NCI-H1694 (cell line): ENCODE results near the gene MFGE8.
"Not testable (repeated sequence)": the region's sequence is repeated elsewhere in the genome, so short reads cannot be mapped to it uniquely, and the experiment has no call there.

Experiments
- DNase-seq: peaks from one replicate; lab custom pipeline; 2025; lab: John Stamatoyannopoulos, UW

MFGE8 gene, protein sequence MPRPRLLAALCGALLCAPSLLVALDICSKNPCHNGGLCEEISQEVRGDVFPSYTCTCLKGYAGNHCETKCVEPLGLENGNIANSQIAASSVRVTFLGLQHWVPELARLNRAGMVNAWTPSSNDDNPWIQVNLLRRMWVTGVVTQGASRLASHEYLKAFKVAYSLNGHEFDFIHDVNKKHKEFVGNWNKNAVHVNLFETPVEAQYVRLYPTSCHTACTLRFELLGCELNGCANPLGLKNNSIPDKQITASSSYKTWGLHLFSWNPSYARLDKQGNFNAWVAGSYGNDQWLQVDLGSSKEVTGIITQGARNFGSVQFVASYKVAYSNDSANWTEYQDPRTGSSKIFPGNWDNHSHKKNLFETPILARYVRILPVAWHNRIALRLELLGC

DNA sequence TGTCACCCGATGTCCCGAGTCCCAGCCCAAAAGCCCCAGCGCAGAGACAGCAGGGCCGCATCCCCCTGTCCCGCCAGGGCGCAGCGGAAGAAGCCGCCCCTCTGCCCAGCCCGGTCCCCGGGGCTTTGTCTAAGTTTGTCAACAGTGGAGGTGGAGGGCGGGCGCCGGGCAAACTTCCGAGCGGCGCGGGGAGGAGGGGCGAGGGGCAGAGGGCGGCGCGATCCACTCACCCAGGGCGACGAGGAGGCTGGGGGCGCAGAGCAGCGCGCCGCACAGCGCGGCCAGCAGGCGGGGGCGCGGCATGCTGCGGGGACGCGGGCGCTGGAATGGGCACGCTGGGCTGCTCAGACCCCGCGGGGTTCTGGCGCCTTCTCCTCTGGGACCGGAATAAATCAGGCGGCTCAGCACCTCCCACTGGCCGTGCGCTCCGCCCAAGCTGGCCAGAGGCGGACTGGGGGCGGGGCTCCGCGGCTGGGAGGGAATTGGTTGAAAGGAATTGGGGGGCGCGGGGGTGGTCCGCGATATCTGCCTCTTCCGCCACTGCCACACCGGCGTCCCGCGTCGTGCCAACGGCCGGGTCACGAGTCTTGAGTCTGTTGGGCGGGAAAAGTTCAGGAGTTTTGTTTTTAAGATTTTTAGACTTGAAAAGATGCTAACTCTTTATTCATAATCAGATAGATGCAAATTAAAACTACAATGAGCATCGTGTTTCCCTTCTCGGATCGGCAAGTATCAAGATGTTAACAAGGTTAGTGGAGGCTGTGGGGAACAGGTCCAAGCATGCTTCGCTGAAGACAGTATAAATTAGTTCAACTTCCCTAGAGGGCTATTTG, at the start of gene MFGE8:
Gene MFGE8, minus strand, starts transcription at position 363 of the 833 bp plus-strand sequence. Its CDS starts 60 bp downstream, at position 303.
- DNase-seq = peak; percentile 16

DNA sequence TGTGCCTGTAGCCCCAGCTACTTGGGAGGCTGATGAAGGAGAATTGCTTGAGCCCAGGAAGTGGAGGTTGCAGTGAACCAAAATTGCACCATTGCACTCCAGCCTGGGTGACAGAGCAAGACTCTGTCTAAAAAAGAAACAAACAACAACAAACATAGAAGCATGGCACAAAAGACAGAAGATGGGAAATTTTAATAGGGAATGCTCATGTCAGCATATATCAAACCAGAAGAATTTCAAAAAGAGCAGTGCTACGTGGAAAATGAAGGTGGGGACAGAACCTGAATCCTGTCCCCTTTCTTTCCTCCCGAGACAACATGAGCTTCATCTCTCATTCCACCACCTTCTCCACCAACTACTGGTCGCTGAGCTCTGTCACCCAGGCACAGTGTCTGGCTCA, 46.3 kb upstream of the MFGE8 start:
- no peak for DNase-seq

DNA sequence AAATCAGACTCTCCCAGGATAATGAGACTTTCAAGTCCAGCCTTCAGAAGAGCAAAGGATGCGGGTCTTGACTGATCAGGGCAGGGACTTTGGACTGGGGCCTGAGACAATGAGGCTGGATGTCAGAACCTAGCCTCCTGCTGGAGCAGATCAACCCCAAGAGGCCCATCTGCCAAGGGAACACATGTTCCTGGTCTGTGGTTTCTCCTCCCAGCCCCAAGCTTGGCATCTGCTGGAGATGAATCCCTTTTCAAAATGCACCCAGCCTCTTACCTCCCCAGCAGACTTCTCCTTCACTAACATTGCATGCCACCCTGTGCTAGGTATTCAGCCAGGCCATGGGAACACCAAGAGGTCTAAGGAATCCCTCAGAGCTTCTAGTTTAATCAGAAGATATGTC, 43.7 kb upstream of the MFGE8 start:
- DNase-seq = no peak

DNA sequence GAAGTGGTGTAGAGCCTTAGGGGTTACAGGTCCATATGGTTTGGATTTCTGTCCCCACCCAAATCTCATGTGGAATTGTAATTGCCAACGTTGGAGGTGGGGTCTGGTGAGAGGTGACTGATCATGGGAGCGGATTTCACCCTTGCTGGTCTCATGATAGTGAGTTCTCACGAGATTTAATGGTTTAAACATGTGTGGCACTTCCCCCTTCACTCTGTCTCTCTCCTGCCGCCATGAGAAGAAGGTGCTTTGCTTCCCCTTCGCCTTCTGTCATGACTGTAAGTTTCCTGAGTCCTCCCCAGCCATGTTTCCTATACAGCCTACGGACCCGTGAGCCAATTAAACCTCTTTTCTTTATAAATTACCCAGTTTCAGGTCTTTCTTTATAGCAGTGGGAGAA, 43.1 kb upstream of the MFGE8 start:
- DNase-seq = no peak

DNA sequence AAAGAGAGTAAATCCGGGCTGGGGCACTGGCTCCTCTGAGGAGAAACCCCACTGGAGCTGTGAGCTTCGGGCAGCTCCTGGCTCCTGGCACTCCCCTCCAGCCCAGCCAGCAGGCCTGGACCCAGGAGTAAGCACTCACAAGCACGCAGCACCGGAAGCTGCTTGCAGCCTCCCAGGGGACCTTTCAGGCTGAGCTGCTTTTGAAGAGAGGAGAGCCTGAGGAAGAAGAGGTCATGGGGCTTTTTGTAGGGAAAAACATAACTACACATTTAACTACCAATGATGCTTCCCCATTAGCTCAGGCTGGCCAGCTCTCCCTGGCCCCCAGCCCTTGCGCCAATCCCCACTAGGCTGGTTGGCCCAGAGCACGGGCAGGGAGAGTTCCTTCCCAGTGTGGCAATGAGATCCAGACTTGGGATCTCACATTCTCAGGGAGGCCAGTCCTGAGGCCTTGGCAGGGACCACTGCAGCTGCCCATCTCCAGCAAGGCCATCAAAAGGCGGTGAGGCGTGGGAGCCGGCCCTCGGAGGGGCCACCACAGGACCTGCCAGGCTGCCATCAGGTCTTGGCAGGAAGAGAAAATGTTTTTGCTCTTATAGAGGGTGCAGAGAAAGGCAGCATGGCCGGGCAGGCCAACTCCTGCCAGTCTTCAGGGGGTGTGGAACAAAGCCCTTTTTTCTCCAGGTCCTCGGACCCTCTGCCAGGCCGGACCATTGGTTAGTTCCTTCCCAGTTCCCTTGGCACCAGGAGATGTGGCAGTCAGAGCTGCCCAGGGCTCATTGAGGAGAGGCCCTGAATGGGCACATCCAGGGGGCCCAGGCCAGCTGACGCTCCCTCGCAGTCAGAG, 41.5 kb upstream of the MFGE8 start:
- DNase-seq = no peak

DNA sequence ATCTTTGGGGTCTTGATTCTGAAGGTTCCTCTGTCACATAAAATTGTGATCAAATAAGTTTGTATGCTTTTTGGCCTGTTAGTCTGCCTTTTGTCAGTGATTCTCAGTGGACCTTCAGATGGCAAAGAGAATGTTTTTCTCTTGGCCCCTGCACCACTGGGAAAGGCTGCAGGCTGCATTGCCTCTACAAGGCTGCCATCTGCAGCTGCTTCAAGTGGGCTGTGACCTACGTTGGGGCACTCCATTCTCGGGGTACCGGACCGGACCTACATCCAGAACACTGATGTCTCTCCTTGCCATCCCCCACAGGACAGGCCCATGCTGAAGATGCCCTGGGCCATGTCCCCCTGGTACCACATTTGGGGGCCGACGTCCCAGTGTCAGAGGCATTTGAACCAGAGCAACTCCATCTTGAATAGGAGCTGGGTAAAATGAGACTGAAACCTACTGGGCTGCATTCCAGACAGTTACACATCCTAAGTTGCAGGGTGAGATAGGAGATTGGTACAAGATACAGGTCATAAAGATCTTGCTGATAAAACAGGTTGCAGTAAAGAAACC, 37.5 kb upstream of the MFGE8 start:
- DNase-seq = no peak

DNA sequence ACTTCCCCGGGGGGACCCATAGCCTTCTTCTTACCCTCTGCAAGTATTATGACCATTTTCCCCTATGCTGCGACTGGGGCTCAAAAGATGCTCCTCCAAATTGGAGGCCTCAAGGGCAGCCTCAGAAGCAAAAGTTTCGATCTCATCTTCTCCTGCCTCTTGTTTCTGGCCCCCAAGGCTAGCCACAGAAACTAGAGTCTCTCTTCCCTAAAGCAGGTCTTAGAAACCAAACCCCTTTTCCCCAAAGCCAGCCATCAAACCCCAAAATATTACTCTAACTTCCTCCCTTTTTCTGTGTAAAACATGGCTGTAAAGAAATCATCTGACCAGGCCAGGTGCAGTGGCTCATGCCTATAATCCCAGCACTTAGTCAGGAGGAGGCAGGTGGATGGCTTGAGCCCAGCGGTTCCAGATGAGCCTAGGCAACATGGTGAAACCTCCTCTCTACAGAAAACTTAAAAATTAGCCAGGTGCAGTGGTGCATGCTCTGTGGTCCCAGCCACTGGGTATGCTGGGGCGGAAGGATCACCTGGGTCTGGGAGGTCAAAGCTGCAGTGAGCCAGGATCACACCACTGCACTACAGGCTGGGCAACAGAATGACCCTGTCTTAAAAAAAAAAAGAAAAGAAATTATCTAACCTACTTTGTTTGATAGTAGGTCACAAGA, 36.7 kb upstream of the MFGE8 start:
- no peak for DNase-seq

DNA sequence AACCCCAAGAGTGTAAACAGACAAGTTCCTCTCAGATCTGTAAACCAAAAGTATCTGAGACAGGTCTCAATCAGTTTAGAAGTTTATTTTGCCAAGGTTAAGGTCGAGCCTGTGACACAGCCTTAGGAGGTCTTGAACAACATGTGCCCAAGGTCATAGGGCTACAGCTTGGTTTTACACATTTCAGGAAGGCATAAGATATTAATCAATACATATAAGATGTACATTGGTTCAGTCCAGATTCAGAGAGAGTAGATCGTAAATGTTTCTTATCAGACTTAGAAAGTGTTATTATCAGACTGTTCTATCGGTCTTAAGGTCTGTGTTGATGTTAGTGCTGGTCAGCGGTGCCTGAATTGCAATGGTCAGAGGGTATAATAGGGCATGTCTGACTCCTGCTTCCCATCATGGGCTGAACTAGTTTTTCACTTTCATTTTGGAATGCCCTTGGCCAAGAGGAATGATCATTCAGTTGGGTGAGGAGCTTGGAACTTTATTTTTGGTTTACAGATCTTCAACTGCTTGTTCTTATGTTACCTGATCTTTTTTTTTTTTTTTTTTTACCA, 27.0 kb upstream of the MFGE8 start:
- DNase-seq = no peak

DNA sequence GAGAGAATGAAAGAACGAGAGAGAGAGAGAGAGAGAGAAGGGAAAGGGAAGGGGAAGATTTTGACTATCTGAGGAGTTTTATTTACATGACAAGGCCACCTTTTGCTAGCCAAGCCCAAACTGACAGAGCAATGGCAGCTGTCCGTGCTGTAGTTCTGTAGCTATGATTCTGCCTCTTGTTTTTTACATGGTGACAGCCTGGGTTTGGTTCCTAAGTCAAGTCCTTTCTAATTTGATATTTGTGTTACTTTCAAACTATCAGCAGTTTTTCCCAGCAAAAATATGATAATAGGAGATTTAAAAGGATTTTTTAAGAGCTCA, 26.3 kb upstream of the MFGE8 start:
- no peak for DNase-seq

DNA sequence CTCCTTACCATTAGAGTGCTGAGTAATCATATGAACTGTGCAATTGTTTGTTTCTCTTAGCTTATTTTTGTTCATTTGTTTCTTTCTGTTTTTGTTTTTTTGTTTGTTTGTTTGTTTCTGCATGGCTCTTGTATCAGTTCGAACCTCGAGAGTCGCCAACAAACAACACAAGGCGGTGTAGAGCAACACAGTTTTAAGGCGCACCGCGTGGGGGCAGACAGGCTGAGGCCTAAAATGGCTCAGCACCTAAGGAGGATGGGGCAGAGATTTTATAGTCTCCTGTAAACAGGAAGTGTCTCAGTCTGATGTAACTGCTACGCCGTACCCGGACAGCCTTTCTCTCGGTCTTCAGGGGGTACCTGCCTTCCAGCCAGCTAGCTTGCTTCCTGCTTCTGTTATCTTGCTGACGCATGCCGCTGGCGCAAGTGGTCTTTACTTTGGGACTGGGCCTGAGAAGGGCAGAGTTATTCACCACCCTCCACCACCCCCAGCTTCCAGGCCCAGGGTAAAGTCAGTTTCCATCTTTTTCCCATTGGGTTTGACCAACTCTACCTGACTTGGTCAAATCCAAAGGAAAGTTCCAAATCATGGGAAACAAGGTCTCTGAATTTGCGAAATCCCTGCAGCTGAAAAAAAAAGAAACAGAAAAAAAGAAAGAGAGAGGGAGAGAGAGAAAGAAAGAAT, 25.8 kb upstream of the MFGE8 start:
- no peak for DNase-seq

DNA sequence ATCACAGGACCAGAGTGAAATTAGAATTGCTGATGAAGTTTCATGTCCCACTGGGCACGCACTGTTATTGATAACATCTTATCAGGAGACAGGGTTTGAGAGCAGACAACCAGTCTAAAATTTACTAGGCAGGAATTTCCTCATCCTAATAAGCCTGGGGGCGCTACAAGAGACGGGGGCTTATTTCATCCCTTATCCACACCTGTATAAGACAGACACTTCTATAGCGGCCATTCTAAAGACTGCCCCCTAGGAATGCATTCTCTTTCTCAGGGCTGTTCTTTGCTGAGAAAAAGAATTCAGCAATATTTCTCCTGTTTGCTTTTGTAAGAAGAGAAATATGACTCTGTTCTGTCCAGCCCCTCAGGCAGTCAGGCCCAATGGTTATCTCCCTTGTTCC, 21.3 kb upstream of the MFGE8 start:
- not testable (repeated sequence) for DNase-seq

DNA sequence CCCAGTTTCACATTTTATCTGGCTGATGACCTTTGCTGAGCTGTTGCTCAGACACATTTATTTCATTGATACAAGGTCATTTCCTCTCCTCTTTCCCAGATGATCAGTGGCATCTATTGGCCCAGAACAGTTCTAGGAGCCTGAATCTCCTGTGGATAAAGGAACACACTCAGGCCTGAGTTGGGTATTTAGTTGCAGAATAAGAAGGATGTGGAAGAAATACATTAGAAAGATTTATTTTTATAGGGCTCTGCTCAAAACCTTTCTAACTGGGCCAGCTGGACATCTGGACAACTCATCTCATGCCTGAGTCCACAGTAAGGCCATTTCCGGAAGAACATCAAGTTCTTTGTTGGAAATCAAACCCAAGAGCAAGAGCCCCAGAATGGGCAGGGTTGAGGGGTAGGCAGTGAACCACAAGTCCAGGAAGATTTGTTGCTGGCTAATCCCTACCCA, 19.7 kb upstream of the MFGE8 start:
- no peak for DNase-seq

DNA sequence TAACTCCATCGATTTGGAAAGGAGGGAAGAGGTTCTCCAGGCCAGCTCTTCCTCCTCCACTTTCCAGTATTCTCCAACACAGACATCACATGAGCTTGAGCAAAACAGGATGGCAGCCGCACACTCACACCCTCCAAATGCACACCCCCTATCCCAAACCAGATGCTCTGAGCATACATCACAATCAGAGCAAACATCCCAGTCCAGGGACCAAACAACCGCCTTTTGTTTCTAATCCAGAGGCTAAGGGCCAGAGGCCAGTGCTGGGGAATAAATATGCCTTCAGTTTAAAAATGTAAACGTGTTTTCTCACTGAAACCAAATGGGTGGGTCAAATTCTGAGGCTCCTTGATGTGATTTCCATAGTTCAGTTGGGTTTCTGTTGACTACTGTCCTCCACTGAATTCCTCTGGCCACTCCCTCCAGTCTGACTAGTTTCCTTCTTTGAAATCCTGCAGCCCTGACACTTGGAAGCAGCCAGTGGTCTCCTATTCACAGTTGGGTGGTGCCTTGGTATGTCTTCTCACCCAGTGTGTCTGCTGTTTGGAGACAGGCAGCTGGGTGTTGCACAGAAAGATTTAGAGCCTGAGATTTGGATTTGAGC, 19.2 kb upstream of the MFGE8 start:
- no peak for DNase-seq

DNA sequence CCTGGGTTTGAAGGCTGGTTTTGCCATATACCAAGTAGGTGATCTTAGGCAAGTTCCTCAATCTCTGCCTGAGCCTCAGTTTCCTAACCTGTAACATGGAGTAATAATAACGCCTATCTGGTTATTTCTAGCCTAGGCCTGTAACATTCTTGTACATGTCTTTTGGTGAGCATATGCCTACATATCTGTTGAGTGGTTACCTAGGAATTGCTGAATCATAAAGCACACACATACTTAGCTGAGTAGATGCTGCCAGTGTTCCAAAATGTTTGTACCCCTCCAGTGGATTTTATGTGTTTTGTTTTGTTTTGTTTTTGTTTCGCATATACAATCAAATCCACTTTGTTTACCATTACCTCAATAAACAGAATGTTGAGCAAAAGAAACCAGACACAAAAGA, 17.4 kb upstream of the MFGE8 start:
- no peak for DNase-seq

DNA sequence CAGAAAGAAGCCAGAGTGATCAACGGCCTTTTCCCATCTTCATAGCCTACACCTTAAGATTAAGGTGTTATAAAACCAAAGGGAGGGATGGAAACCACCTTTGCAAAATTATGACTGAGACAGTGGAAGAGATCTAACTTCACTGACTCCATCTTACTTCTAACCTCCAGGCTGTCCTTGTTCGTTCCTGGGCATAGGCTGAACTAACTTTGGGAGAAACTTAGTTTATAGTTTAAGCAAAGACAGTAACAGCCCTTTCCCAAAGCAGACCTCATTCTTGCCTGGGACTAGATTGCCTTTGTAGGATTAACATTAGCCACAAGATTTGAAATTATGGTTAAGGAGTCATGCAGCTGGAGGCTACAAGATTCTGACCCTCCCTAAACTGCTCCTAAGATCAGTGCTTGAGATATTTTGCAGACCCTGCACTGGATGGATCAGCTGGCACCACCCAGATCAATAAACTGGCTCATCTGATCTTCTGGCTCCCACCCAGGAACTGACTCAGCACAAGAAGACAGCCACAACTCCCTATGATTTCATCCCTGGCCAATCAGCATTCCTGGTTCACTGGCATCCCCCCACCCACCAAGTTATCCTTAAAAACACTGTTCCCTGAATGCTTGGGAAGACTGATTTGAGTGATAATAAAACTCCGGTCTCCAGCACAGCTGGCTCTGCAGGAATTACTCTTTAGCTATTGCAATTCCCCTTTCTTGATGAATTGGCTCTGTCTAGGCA, 16.3 kb upstream of the MFGE8 start:
- not testable (repeated sequence) for DNase-seq

DNA sequence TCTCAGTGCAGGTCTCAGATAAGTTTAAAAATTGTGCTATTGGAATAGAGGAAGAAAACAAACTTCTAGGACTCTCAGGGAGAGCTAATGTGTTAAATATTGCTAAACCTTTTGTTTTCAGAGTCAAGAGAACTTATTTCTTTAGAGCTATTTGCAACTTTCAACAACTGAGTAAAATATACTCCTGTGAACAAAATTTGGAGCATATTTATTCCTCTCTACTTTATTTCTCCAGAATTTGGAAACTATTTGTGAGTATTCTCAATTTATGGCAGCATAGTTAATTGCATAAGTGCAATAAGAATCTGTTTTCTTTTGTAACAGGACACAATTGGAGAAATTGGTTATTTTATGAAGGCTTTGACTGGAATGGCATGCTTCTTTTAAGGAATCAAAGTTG, 15.0 kb upstream of the MFGE8 start:
- DNase-seq = not testable (repeated sequence)

DNA sequence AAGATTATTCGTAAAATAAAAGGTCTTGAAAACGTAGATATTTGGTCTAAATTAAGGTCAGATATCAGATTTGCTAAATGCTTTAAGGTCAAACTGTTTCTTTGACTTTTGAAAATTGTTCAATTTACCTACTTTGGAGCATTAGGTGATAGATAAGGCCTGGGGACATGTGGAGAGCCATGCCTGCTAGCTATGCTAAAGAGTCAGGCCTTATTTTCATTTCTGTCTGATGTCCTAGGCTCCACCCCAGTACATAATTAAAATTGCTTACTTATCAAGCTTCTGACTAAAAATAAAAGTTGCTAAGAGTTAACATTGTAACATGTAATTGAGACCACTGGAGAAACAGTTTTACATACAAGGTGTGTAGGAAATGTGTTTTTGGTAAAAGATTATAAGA, 12.5 kb upstream of the MFGE8 start:
- DNase-seq = not testable (repeated sequence)

DNA sequence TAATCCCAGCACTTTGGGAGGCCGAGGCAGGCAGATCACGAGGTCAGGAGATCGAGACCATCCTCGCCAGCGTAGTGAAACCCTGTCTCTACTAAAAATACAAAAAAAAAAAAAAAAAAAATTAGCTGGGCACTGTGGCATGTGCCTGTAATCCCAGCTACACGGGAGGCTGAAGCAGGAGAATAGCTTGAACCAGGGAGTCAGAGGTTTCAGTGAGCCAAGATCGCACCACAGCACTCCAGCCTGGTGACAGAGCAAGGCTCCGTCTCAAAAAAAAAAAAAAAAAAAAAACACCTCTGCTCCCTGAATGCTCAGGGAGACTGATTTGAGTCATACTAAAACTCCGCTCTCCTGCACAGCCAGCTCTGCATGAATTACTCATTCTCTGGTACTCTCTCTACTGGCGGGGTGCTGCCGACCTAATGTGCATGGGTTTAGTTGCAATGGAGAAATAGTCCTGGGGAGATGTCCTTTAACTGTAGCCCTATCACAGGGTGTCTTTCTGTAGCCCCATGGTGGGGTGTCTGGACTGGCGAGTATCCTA, 7.8 kb upstream of the MFGE8 start:
- DNase-seq = not testable (repeated sequence)
